Natural killer cell (primary cell): Measurements from ENCODE around the gene GUCA2A. TPM values are rescaled to one million over a fixed set of nuclear protein-coding genes. Genes with fewer than 3 reads are reported as not detected.

Experiments used
- ATAC-seq, 3 donors: fragments of 150-1000 bp in 2 of 3; fragments of 200-7000 bp in 1 of 3; cut with Tn5 transposase; 1 replicate in 1 of 3; 2 replicates in 2 of 3; pipeline ENCODE4 v1.10.0; 2021; ENCODE audit warnings: mild to moderate bottlenecking in 2 of 3, moderate library complexity in 2 of 3
- DNase-seq, 2 donors: peaks; one replicate each; pipeline versions ENCODE4 v3.0.0 to v3.0.0-alpha.2; 2013 to 2021; ENCODE audit warnings: mixed read lengths in 1 of 2
- H3K27ac ChIP-seq: one replicate; pipeline ENCODE4 v1.5.1; 2013; ENCODE audit warnings: mild to moderate bottlenecking, low read length
- H3K27me3 ChIP-seq: one replicate; pipeline ENCODE4 v1.6.1; 2013; ENCODE audit warnings: low read length; ENCODE audit not compliant: control insufficient read depth, insufficient read depth
- H3K36me3 ChIP-seq: one replicate; pipeline ENCODE4 v1.6.1; 2013; ENCODE audit warnings: low read length; ENCODE audit not compliant: control insufficient read depth, insufficient read depth
- H3K4me1 ChIP-seq: one replicate; pipeline ENCODE4 v1.6.1; 2013; ENCODE audit warnings: low read length; ENCODE audit not compliant: control insufficient read depth, insufficient read depth
- H3K4me3 ChIP-seq: one replicate; pipeline ENCODE4 v1.5.1; 2013; ENCODE audit warnings: low read length
- H3K9me3 ChIP-seq: one replicate; pipeline ENCODE4 v1.6.1; 2013; ENCODE audit warnings: low read length; ENCODE audit not compliant: control insufficient read depth, insufficient read depth
- H3K27ac Mint-ChIP-seq, 2 donors: one replicate each; pipeline ENCODE4 v1.8.0; 2022; ENCODE audit warnings: mild to moderate bottlenecking in 2 of 2, mixed read lengths in 2 of 2, moderate library complexity in 1 of 2
- H3K27me3 Mint-ChIP-seq, 2 donors: one replicate each; pipeline ENCODE4 v1.8.0; 2022; ENCODE audit warnings: low read depth in 2 of 2, mixed read lengths in 2 of 2
- H3K36me3 Mint-ChIP-seq: one replicate; pipeline ENCODE4 v1.8.0; 2022; ENCODE audit warnings: mixed read lengths
- H3K4me1 Mint-ChIP-seq, 2 donors: one replicate each; pipeline ENCODE4 v1.8.0; 2022; ENCODE audit warnings: mixed read lengths in 2 of 2
- H3K4me3 Mint-ChIP-seq: one replicate; pipeline ENCODE4 v1.8.0; 2022; ENCODE audit warnings: mild to moderate bottlenecking, moderate library complexity, mixed read lengths
- H3K9me3 Mint-ChIP-seq, 2 donors: one replicate each; pipeline ENCODE4 v1.8.0; 2022; ENCODE audit warnings: mixed read lengths in 2 of 2
- CTCF ChIP-seq: fragments of 200-600 bp; IDR thresholded peaks from one replicate; pipeline ENCODE4 v1.8.0; 2022; ENCODE audit warnings: antibody characterized with exemption
- WGBS: methylation state at CpG from one replicate; pipeline ENCODE4 v1.1.7; 2013; ENCODE audit warnings: missing lambda C conversion rate; ENCODE audit not compliant: insufficient coverage; 5-methylcytosine and 5-hydroxymethylcytosine counted together
- intact Hi-C: fragments of 100-400 bp; cut with micrococcal nuclease; formaldehyde crosslinking; loops from one replicate; pipeline ENCODE4 v1.14.2; 2022
- total RNA-seq, 4 donors: library from RNA; stranded (reverse); fragments of 120-200 nt in 1 of 4; gene quantifications; one replicate each; pipeline versions ENCODE4 v1.2.3 to v1.2.4, GENCODE V29; 2013 to 2022

GUCA2A gene
- total RNA-seq, 3 donors from 2014 or later (not counting 1 experiment from before 2014, with no cell fraction given) = not detected

GRCh38 chr1:42117214-42117613, 47.3 kb downstream of the GUCA2A start:
- intact Hi-C loops = no loop called here
- H3K27me3 ChIP-seq = no peaks in the 10 kb centered on the region
- Mint-ChIP-seq H3K9me3 (no peaks in the 10 kb centered on the region), H3K4me3 (no peak overlapping the region), H3K27ac (no peak overlapping the region), H3K27me3 (peaks cover 18 to 21% of the 10 kb centered on the region in 2 donors), H3K36me3 (no peaks in the 10 kb centered on the region), H3K4me1 (no peaks in the 10 kb centered on the region)
- H3K36me3 ChIP-seq = no peaks in the 10 kb centered on the region
- DNase-seq (no peak), ATAC-seq (no peak)
- no peak overlapping the region for H3K4me3 ChIP-seq
- no peaks in the 10 kb centered on the region for H3K9me3 ChIP-seq
- TF ChIP-seq CTCF = no peak
- 88% methylated on average over 5 of the region's 5 CpGs for WGBS
- no peaks in the 10 kb centered on the region for H3K4me1 ChIP-seq
- no peak overlapping the region for H3K27ac ChIP-seq

GRCh38 chr1:42114229-42114628, 50.3 kb downstream of the GUCA2A start:
- no peaks in the 10 kb centered on the region for H3K4me1 Mint-ChIP-seq
- H3K27me3 Mint-ChIP-seq = peaks cover 14 to 16% of the 10 kb centered on the region in 2 donors
- TF ChIP-seq CTCF = no peak
- no peak for DNase-seq
- ATAC-seq = no peak
- Histone ChIP-seq H3K9me3 (no peaks in the 10 kb centered on the region), H3K4me3 (no peak overlapping the region), H3K36me3 (no peaks in the 10 kb centered on the region), H3K27me3 (no peaks in the 10 kb centered on the region), H3K27ac (no peak overlapping the region), H3K4me1 (no peaks in the 10 kb centered on the region)
- 97% methylated on average over 5 of the region's 5 CpGs for WGBS
- H3K36me3 Mint-ChIP-seq = no peaks in the 10 kb centered on the region
- no peak overlapping the region for H3K4me3 Mint-ChIP-seq
- intact Hi-C loops = no loop called here
- H3K27ac Mint-ChIP-seq = no peak overlapping the region
- no peaks in the 10 kb centered on the region for H3K9me3 Mint-ChIP-seq

Other genes starting within 250 kb of the GUCA2A start
- gene HIVEP3, start 245.8 kb downstream of the GUCA2A start, total RNA-seq = 10 to 100 TPM; 26.2 to 35.2 (median 29.8) TPM
- not detected for gene GUCA2B, start 11.3 kb downstream of the GUCA2A start, total RNA-seq
- gene FOXJ3, start 170.5 kb upstream of the GUCA2A start, total RNA-seq = 10 to 100 TPM; 81.9 to 93.8 (median 82.5) TPM
- under 1 TPM; 0.13 to 0.45 (median 0.39) TPM for gene RIMKLA, start 216.0 kb upstream of the GUCA2A start, total RNA-seq